GM21381 (cell line): Measurements from ENCODE around the gene NIT1.
"Not testable (repeated sequence)": the region's sequence is repeated elsewhere in the genome, so short reads cannot be mapped to it uniquely, and the experiment has no call there.

Experiments used
- ATAC-seq: cut with Tn5 transposase; IDR thresholded peaks from one replicate; pipeline ENCODE4 v1.9.1; 2021; ENCODE audit warnings: mild to moderate bottlenecking, moderate library complexity; ENCODE audit not compliant: unreplicated experiment

NIT1 gene

DNA sequence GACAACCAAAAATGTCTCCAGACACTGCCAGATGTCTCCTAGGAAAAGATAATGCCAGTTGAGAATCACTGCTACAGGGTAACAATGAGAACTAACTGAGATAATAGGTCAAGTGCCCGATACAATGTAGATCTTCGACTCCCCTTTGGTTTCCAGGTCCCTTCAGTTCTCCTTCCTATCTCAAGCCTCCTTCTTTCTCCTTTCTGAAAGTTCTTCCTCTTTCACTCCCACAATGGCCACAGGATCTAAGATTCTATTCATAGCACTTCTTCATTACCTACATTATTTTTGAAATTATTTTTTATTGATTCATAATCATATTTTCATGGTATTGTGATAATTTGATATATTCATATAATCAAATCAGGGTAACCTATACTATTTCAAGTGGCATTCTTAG lies 6.4 kb upstream of the NIT1 start:
- ATAC-seq, result no peak

GRCh38 chr1:161113915-161114314 lies 4.0 kb upstream of the NIT1 start:
- no peak for ATAC-seq

DNA sequence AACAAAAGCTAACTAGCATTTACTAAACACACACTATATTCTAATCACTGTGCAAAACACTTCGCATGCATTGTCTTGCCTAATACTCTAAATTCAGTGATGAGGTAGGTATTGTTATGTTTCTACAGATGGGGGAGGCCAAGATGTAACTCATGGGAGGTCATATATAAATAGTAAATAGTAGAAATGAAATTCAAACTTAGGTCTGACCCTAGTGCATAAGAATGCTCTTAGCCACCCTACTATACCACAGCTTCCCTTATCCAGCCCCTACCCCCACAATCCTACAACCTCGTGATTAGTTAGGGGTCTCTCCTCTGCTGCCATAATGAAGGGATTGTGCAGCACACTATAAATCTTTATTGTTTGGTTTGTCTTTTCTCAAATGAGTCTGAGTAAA lies 3.3 kb upstream of the NIT1 start:
- no peak for ATAC-seq

DNA sequence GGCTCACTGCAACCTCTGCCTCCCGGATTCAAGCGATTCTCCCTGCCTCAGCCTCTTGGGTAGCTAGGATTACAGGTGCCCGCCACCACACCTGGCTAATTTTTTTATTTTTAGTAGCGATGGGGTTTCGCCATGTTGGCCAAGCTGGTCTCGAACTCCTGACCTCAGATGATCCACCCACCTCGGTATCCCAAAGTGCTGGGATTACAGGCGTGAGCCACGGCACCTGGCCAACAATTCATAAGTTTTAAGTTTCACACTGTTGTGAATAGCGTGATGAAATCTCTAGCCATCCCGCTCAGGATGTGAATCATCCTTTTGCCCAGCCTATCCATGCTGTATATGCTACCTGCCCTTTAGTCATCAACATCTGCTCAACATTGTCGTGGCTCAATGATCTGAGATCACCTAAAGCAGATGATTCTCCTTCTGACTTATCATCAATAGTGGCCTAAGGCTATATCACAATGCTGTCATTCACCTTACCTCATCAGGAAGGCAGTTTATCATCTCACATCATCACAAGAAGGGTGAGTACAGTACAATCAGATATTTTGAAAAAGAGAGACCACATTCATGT lies 2.7 kb upstream of the NIT1 start:
- ATAC-seq, result no peak

DNA sequence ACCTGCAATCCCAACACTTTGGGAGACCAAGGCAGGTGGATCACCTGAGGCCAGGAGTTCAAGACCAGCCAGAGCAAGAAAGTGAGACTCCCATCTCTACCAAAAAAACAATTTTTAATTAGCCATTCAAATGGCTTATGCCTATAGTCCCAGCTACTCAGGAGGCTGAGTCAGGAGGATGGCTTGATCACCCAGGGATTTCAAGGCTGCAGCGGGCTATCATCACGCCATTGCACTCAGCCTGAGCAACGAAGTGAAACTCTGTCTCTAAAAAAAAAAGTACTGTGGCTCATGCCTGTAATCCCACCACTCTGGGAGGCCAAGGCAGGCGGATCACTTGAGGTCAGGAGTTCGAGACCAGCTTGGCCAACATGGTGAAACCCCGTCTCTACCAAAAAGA lies 1.9 kb upstream of the NIT1 start:
- not testable (repeated sequence) for ATAC-seq

DNA sequence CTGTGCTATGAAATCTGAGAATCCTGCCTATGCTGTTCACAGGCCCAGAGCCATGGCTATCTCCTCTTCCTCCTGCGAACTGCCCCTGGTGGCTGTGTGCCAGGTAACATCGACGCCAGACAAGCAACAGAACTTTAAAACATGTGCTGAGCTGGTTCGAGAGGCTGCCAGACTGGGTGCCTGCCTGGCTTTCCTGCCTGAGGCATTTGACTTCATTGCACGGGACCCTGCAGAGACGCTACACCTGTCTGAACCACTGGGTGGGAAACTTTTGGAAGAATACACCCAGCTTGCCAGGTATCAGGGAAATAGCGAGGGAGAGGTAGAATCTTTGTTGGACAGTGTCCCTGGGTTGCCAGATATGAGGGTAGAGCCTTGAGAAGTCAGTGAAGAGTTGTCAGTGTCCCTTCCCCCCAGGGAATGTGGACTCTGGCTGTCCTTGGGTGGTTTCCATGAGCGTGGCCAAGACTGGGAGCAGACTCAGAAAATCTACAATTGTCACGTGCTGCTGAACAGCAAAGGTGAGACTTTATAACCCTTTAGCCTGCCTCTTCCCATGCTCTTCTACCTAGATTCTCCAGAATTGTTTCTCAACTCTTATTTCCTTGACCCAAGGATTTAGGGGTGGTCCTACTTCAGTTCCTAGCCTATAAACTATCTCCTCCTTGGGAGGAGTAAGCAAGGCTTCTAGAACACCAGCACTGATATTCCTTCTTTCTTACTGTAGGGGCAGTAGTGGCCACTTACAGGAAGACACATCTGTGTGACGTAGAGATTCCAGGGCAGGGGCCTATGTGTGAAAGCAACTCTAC lies 1.4 kb downstream of the NIT1 start:
- ATAC-seq, result peak; percentile 59

- no peak for ATAC-seq
These were observed 3.2 kb downstream of the NIT1 start for GRCh38 chr1:161121042-161121650.

DNA sequence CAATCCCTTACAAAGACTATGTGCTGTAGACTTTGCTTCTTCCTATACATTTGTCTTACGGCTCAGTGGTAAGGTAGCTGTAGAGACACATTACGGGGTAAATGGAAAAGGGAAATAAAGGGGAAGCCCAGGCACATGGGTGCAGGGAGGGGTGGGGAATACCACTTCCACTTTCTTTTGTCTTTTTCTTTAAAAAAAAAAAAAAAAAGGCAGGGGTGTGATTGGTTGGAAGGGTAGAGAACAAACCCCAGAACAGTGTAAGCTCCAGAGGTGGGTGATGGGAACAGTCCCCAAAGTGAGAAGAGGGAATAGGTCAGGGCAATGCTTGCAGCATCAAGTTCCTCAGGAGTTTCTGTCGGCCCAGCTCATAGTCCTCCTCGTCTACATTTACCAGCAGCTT lies 3.9 kb downstream of the NIT1 start:
- no peak for ATAC-seq

- ATAC-seq, result no peak
These were observed 5.1 kb downstream of the NIT1 start for GRCh38 chr1:161122967-161123366.

DNA sequence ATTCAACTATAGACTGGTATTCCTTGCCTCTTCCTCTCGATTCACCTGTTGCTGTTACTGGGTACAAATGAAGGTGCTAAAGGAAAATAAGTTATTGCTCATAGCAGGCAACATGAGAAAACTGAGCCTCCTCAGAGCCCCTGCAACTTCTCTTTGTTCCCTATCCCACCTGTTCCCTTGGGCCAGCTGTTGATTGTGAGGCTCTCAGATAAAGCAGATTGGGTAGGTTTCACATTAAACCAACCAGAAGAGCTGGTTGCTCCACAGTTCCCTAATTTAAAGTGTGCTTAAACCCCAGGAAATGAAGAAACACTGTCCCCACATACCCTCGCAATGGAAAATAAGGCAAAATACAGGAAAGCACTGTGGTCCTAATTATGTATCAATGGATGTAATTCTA lies 9.7 kb downstream of the NIT1 start:
- no peak for ATAC-seq

DNA sequence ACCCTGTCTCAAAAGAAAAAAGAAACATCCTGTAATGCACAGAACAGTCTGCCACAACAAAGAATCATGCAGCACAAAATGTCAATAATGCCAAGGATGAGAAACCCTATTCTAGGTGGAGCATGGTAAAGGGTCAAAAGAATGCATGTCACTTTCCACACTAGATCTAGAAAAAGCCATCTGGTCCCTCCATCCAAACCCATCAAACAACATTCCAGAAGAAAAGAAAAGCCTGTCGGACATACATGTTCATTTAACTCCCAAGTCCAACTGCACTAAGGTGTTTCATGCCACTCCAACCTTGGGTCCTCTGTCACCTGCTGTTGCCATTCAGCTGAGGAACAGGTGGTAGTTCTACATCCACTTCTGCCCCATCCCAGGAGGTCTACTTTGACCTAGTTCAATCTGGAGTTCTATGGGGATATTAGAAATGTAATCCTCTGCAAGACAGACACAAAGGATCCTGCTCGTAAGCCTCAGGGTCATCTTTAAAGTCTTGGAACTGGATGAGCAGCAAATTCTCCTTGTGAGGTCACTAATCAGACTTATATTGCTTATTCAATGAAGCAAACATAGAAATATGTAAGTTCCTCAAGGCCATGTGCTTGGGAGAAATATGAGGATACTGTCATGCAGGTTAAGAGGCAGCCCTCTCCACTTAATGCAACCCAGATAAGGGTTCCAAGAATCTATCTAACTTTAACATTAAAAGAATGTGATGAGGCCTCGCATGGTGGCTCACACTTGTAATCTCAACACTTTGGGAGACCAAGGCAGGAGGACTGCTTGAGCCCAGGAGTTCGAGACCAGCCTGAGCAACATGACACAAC lies 10.9 kb downstream of the NIT1 start:
- ATAC-seq, result no peak

- no peak for ATAC-seq
These were observed 12.4 kb downstream of the NIT1 start for GRCh38 chr1:161130266-161130665.

DNA sequence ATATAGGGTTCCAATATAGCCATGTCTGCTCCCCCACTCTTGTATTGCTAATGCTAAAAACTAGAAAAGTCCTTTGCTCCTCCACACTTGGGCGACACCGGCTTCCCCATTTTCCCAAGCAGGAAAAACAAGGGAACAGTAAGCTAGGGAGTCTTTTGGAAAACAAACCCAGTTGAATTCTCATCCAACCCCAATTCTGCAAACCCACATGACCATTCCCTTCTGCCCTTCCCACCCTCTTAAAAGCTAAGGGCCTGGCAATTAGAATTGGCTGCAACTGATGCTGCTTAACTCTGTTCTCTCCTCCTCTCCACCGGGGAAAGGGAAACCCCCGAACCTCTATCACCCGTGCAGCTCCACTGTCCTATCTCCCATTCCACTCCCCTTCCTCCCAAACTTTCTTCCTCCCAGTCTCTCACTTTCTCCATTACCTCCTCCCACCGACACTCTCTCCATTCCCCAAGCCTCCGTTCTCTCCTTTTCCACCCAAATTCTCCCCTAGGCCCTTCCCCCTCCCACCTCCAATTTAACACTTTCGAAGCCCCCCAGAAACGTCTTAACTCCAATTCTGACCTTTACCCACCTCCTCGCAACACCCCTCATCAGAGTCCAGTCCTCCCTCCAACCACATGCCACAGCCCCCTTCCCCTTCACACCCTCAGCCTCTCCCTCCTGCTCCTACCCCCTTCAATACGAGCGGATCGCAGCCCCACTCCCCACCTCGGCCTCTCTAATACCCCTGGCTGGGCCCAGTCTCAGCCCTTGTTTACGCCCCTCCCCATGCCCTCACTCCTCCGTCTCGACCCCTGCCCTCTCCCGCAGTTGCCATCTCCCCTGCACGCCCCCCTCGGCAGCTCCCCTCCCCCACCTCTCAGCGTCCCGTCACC lies 13.9 kb downstream of the NIT1 start:
- ATAC-seq, result no peak

DNA sequence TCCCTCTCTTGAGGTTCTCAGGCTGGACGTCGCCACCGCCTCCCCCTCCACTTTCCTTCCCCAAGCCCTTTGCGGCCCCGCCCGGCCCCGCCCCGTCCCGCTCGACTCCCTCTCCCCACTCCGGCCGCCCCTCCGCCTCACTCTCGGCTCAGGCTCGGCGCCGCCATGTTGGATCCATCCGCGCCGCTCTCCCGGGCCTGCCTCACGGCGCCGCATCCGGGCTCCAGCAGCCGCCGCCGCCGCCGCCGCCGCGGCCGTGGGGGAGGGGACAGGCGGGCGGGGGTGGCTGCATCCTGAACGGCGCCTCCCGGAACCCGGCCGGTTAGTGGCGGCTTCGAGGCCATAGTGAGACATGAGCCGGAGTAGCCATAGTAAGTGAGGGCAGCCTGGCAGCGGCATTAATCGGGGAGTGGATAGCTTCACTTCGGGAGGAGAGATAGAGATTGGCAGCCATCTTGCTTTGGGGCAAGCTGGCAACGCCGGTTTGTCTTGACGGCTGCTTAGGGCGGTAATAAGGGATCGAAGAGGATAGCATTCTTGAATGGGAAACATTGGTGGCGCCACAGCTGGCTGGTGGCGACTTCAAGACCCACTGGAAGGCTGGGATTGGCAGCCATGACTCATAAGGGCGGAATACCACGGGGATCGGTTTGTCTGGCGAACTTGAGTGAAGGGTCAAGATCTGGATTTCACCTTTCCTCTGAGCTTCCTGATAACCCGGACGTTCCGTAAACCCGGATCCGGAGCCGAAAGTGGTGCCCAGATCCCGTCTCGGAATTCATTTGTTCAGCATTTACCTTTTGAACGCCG lies 14.7 kb downstream of the NIT1 start, which contains the start of gene DEDD:
DEDD (minus strand) TSS at position 258 of the 810 bp plus-strand sequence. CDS start 8,205 bp downstream, outside the sequence.
- peak; percentile 86 for ATAC-seq

GRCh38 chr1:161133220-161133740 lies 15.4 kb downstream of the NIT1 start:
- ATAC-seq, result peak; percentile 7

- ATAC-seq, result no peak
These were observed 20.0 kb downstream of the NIT1 start for GRCh38 chr1:161137881-161138280.

DNA sequence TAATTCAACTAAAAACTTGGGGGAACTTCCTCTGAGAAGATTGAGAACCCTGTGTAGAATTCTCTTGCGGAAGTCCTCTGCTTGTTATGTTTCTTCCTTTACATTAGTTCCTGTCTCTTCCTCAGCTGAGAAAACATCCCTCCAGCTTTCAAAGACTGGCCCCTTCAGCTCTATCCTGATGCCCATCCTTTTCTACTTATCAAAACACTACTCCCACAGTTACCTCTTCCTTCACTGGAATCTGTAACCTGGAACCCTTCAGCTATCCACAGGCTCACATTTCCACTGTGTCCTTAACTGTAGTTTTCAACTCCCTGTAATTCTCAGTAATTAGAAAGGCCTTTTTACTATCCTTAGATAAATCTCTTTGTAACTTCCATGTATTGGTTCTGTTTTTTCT lies 20.5 kb downstream of the NIT1 start:
- ATAC-seq, result no peak

- ATAC-seq, result no peak
These were observed 21.9 kb downstream of the NIT1 start for GRCh38 chr1:161139766-161140165.

DNA sequence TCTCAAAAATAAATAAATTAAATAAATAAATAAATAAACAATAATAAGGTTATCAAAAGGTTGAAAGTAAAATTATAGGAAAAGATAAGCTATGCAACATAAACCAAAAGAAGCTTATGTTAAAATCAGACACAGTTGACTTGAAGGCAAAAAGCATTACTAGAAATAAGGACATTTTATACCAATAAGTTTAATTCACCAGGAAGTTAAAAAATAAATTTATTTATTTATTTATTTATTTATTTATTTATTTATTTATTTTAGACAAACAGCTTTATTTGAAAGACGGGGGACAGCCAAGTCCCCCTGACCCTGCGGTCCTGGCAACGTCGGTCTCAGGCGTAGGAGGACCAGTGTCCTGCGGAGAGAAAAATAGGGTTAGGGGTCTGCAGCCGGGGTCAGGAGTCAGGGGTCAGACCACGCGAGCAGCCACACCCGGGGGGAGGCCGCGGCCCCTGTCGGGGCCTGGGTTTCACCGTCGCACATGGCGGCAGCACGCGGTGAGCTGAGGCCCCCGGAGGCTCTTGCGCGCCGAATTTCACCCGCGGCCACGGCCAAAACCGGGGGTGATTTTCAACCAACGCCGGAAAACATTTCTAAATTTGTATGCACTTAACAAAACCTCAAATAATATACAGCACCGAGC lies 23.0 kb downstream of the NIT1 start:
- ATAC-seq, result no peak
